HepG2 (cell line): ENCODE measurements around the gene ZFHX3.

Experiments
- EP300 ChIP-seq, 3 experiments: sonication (generic) in 1 of 3; formaldehyde crosslinking in 1 of 3; IDR thresholded peaks; 2 replicates each; pipeline versions ENCODE4 v1.5.1 to v1.6.1; 2011 to 2020; ENCODE audit warnings: low read depth in 2 of 3, low read length in 2 of 3, borderline replicate concordance in 1 of 3, improper control_type of control experiment in 1 of 3, mild to moderate bottlenecking in 1 of 3, missing genetic modification reagents in 1 of 3, moderate library complexity in 1 of 3
- POLR2AphosphoS5 ChIP-seq: IDR thresholded peaks from 2 replicates; pipeline ENCODE4 v1.6.1; 2012; ENCODE audit warnings: low read depth, low read length
- PTBP1 ChIP-seq: fragments of 200-400 bp; formaldehyde crosslinking; IDR thresholded peaks from 2 replicates; pipeline ENCODE4 v1.6.1; 2018; ENCODE audit warnings: low read length, low read depth; ENCODE audit not compliant: poor library complexity, severe bottlenecking
- RFX5 ChIP-seq: IDR thresholded peaks from 2 replicates; pipeline ENCODE4 v1.6.1; 2011; ENCODE audit warnings: low read depth, low read length, improper control_type of control experiment
- SETDB1 ChIP-seq: sonication (generic); formaldehyde crosslinking; IDR thresholded peaks from 2 replicates; pipeline ENCODE4 v1.5.1; 2020; ENCODE audit warnings: missing genetic modification reagents, mild to moderate bottlenecking, borderline replicate concordance
- ZNF274 ChIP-seq: sonication (generic); formaldehyde crosslinking; IDR thresholded peaks from 2 replicates; pipeline ENCODE4 v1.5.1; 2020; ENCODE audit warnings: mild to moderate bottlenecking, missing genetic modification reagents
- TF ChIP-seq, protein P1 (sequence below): sonication (generic); formaldehyde crosslinking; IDR thresholded peaks from 2 replicates; pipeline ENCODE4 v1.8.1; 2023; ENCODE audit warnings: mild to moderate bottlenecking, missing genetic modification reagents
- TF ChIP-seq, protein P2 (sequence below): IDR thresholded peaks from 2 replicates; pipeline ENCODE4 v1.6.1; 2012; ENCODE audit warnings: inconsistent platforms

DNA sequence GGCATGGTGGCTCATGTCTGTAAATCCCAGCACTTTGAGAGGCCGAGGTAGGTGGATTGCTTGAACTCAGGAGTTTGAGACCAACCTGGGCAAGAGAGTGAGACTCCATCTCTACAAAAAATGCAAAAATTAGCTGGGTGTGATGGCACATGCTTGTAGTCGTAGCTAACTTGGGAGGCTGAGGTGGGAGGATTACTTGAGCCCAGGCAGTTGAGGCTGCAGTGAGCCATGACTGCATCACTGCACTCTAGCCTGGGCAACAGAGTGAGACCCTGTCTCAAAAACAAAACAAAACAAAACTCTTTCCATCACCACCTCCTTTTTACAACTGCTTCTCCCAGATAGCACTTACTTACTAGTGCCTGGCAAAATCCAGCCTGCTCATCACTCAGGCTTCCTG, 214.0 kb downstream of the ZFHX3 start:
- TF ChIP-seq POLR2AphosphoS5 (no peak), ZNF274 (CRISPR knock-in tag) (no peak), PTBP1 (no peak), SETDB1 (CRISPR knock-in tag) (no peak), EP300 (IDR thresholded peaks at IDR 0.05; ENCODE audit: low read depth in 2 of 2, low read length in 2 of 2) (no peak), EP300 (CRISPR knock-in tag; IDR thresholded peaks at IDR 0.05; ENCODE audit: borderline replicate concordance) (no peak), RFX5 (no peak)
- TF ChIP-seq, protein P1, sequence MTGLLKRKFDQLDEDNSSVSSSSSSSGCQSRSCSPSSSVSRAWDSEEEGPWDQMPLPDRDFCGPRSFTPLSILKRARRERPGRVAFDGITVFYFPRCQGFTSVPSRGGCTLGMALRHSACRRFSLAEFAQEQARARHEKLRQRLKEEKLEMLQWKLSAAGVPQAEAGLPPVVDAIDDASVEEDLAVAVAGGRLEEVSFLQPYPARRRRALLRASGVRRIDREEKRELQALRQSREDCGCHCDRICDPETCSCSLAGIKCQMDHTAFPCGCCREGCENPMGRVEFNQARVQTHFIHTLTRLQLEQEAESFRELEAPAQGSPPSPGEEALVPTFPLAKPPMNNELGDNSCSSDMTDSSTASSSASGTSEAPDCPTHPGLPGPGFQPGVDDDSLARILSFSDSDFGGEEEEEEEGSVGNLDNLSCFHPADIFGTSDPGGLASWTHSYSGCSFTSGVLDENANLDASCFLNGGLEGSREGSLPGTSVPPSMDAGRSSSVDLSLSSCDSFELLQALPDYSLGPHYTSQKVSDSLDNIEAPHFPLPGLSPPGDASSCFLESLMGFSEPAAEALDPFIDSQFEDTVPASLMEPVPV (CRISPR knock-in tag) = no peak
- TF ChIP-seq, protein P2, sequence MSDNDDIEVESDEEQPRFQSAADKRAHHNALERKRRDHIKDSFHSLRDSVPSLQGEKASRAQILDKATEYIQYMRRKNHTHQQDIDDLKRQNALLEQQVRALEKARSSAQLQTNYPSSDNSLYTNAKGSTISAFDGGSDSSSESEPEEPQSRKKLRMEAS = no peak
